Glutamatergic neuron (in vitro differentiated cells): ENCODE measurements around the gene CPLANE1. TPM values are rescaled to one million over a fixed set of nuclear protein-coding genes. Genes with fewer than 3 reads are reported as not detected.

ENCODE experiments used
- DNase-seq: peaks from one replicate; pipeline ENCODE4 v3.0.0; 2022
- H3K27ac Mint-ChIP-seq: one replicate; pipeline ENCODE4 v1.8.0; 2020; ENCODE audit warnings: mild to moderate bottlenecking, mixed read lengths, inconsistent platforms; ENCODE audit not compliant: unreplicated experiment
- H3K27me3 Mint-ChIP-seq: one replicate; pipeline ENCODE4 v1.8.0; 2020; ENCODE audit warnings: mild to moderate bottlenecking, moderate library complexity, mixed read lengths, inconsistent platforms; ENCODE audit not compliant: unreplicated experiment
- H3K36me3 Mint-ChIP-seq: one replicate; pipeline ENCODE4 v1.8.0; 2020; ENCODE audit warnings: mild to moderate bottlenecking, mixed read lengths, inconsistent platforms; ENCODE audit not compliant: unreplicated experiment
- H3K4me1 Mint-ChIP-seq: one replicate; pipeline ENCODE4 v1.8.0; 2020; ENCODE audit warnings: mild to moderate bottlenecking, low read depth, mixed read lengths, inconsistent platforms; ENCODE audit not compliant: unreplicated experiment
- H3K4me3 Mint-ChIP-seq: one replicate; pipeline ENCODE4 v1.8.0; 2020; ENCODE audit warnings: mild to moderate bottlenecking, mixed read lengths, inconsistent platforms; ENCODE audit not compliant: unreplicated experiment
- H3K9me3 Mint-ChIP-seq: one replicate; pipeline ENCODE4 v1.8.0; 2020; ENCODE audit warnings: mild to moderate bottlenecking, moderate library complexity, mixed read lengths, inconsistent platforms; ENCODE audit not compliant: unreplicated experiment
- CTCF ChIP-seq: fragments of 200-600 bp; sonication (generic); IDR thresholded peaks from one replicate; pipeline ENCODE4 v1.5.0; 2021; ENCODE audit not compliant: partially characterized antibody, unreplicated experiment
- total RNA-seq: library from RNA; stranded (reverse); fragmentation: NEBNext Ultra II Directional; extraction: Animal tissue kit (Norgen Biotek cat#: 25700); gene quantifications from one replicate; pipeline ENCODE4 v1.2.1, GENCODE V29; 2021; ENCODE audit not compliant: unreplicated experiment

The CPLANE1 gene
- total RNA-seq, 1 donor from 2014 or later = 37.6 TPM

GRCh38 chr5:37064442-37064841, 184.7 kb downstream of the CPLANE1 start:
- DNase-seq = no peak
- Mint-ChIP-seq H3K27me3 (no peaks in the 10 kb centered on the region), H3K9me3 (no peaks in the 10 kb centered on the region), H3K36me3 (peaks cover 5% of the 10 kb centered on the region), H3K4me1 (no peaks in the 10 kb centered on the region), H3K4me3 (no peak overlapping the region), H3K27ac (no peak overlapping the region)
- TF ChIP-seq CTCF = no peak

- TF ChIP-seq CTCF = no peak
- no peak for DNase-seq
- no peak overlapping the region for H3K27ac Mint-ChIP-seq
- peaks cover 5% of the 10 kb centered on the region for H3K36me3 Mint-ChIP-seq
- H3K27me3 Mint-ChIP-seq = no peaks in the 10 kb centered on the region
- H3K4me3 Mint-ChIP-seq = no peak overlapping the region
- H3K9me3 Mint-ChIP-seq = no peaks in the 10 kb centered on the region
- no peaks in the 10 kb centered on the region for H3K4me1 Mint-ChIP-seq
These were observed 185.4 kb downstream of the CPLANE1 start for GRCh38 chr5:37063739-37064138.

DNA sequence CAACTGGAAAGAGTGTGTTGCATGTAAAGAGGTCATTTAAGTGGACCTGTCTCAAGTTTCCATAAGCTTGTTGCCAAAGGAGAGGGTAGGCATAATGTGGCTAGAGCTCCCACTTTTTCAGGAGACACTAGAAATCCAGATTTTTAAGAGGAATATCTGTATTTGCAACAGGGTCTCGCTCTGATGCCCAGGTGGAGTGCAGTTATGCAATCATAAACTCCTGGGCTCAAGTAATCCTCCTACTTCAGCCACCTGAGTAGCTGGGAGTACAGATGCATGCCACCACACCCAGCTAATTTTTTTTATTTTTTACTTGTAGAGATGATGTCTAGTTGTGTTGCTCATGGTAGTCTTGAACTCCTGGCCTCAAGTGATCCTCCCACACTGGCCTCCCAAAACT, 189.1 kb downstream of the CPLANE1 start:
- no peak for TF ChIP-seq CTCF
- H3K9me3 Mint-ChIP-seq = no peaks in the 10 kb centered on the region
- no peak for DNase-seq
- H3K4me3 Mint-ChIP-seq = no peak overlapping the region
- no peak overlapping the region for H3K27ac Mint-ChIP-seq
- H3K27me3 Mint-ChIP-seq = no peaks in the 10 kb centered on the region
- no peaks in the 10 kb centered on the region for H3K4me1 Mint-ChIP-seq
- H3K36me3 Mint-ChIP-seq = peaks cover 5% of the 10 kb centered on the region

DNA sequence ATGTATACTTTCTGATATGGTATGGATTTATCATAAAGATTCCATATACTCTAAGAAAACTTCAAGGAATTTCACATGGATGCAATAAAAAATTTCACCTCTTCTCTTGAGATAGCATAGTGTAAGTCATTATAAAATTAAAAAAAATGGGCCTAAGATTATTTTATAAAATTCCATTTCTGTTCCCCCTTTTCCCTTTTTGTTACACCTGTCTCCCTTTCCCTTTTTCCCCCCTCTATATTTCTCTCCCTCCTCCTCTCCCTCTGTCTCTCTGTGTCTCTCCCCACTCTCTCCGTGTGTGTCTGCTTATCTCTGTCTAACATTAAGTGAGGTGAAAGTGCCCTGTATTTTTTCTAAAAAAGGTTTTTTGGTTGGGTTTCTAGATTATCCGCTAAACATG, 192.4 kb downstream of the CPLANE1 start:
- Mint-ChIP-seq H3K36me3 (peaks cover 5% of the 10 kb centered on the region), H3K4me1 (no peaks in the 10 kb centered on the region), H3K9me3 (no peaks in the 10 kb centered on the region), H3K4me3 (no peak overlapping the region), H3K27me3 (no peaks in the 10 kb centered on the region), H3K27ac (no peak overlapping the region)
- no peak for TF ChIP-seq CTCF
- no peak for DNase-seq

Other genes starting within 250 kb of the CPLANE1 start
- 33.8 TPM for gene NUP155, start 121.7 kb upstream of the CPLANE1 start, total RNA-seq
- 38.1 TPM for gene WDR70, start 129.9 kb upstream of the CPLANE1 start, total RNA-seq